Measurements from ENCODE around the gene HMGB1.
A peak's percentile ranks its signal among the peaks of the same experiment; 100 is the strongest.

The HMGB1 gene

DNA sequence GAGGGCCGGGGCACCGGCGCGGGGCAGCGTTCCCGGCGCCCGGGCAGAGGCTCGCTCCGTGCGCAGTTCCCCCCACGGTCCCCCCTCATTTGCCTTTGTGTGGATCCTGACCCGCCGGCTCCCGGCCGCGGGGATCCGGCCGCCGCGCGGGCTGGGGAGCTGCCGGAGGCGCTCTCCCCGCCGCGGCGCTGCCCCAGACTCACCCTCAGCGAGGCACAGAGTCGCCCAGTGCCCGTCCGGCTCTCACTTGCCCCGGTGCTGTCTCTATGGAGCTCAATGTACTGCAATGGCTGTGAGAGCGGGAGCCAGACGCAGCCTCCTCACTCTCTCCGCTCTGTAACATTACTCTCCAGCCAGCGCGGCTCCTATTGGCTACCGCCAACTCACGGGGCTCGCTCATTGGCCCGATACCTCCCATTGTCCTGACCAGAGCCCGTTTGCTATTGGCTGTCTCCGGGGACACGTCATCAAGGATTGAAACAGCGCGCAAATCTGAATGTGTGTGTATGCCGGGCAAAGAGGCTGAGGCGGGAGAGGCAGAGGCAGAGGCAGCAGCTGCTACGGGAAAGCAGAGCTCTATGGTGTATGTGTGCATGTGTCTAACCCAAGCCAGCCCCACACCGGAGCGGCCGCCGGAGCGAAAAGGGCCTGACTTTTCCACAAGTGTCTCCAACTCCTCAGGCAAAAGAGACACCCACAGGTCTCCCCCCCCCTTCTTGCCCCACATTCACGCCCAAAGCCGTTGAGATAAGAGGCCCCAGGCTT is at the start of gene HMGB1:
HMGB1 (minus strand) TSS at position 344 of the 765 bp plus-strand sequence. CDS start 2,256 bp downstream, outside the sequence.
- DNase-seq (ENCODE audit: low read depth), result peak; percentile 89

- no peak for DNase-seq (ENCODE audit: low read depth)
These were observed 45.2 kb upstream of the HMGB1 start for GRCh38 chr13:30510811-30511371.

DNA sequence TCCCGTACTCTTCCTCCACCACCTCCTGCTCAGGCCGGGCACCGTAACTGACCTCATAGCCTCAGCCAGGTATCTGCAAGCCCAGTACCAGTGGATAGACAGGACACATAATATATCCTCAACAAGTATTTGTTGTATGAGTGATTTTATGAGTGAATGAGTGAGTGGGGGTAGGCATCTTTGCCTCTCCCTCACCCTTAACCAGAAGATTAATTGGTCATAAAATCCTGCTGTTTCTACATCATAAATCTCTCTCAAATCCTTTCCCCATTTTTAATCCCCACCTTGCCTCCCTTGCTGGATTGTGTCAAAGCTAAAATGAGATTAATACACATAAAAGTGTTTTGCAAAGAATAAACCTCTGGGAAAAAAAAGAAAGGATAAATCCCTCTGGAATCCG is 44.4 kb upstream of the HMGB1 start:
- no peak for DNase-seq (ENCODE audit: low read depth)

DNA sequence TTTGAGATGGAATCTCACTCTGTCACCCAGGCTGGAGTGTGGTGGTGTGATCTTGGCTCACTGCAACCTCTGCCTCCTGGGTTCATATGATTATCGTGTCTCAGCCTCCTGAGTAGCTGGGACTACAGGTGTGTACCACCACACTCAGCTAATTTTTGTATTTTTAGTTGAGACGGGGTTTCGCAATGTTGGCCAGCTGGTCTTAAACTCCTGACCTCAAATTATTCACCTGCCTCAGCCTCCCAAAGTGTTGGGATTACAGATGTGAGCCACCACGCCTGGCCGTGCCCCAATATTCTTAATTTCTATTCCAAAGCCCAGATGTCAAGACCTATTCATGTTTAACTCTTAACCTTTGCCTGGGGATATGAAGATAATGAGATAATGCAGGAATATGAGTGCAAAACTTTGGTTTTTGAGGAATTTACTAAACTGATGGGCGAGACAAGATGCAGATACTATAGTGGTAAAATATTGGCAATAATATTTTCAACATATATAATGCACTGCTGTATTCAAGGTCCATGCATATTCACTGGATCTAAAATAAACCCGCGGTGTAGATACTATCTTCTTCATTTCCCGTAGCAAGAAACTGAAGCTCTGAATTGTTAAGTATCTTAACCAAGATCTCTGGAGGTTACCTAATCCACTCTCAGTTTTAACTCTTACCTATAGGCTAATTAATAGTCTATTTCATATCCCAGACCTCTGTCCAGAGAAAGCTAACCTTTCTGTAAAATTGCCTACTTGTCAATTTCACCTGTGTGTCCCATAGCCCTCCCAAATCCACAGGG is 43.7 kb upstream of the HMGB1 start:
- DNase-seq (ENCODE audit: low read depth), result no peak

GRCh38 chr13:30504081-30504480 is 38.3 kb upstream of the HMGB1 start:
- no peak for DNase-seq (ENCODE audit: low read depth)

- DNase-seq (ENCODE audit: low read depth), result no peak
These were observed 36.5 kb upstream of the HMGB1 start for GRCh38 chr13:30502237-30502636.

DNA sequence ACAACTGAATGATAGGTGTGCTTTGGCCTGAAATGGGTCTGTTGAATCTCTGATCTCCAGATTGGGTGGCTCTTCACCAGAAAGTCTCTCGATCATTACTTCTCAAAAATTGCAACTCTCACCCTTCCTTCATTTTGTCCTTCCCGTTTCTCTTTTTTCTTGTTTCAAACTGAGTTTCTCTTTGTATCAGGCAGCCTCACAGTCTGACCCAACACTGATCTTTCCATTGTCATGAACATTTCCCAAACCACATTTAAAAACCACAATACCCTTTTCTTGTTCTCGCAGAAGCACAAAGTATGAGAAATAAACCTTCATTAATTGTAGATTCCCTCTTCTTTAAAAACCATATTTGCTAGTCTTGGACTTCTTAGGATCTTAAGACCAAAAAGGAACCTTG is 33.6 kb upstream of the HMGB1 start:
- DNase-seq (ENCODE audit: low read depth), result no peak

- no peak for DNase-seq (ENCODE audit: low read depth)
These were observed 30.4 kb upstream of the HMGB1 start for GRCh38 chr13:30496147-30496546.

GRCh38 chr13:30495746-30496145 is 30.0 kb upstream of the HMGB1 start:
- no peak for DNase-seq (ENCODE audit: low read depth)

DNA sequence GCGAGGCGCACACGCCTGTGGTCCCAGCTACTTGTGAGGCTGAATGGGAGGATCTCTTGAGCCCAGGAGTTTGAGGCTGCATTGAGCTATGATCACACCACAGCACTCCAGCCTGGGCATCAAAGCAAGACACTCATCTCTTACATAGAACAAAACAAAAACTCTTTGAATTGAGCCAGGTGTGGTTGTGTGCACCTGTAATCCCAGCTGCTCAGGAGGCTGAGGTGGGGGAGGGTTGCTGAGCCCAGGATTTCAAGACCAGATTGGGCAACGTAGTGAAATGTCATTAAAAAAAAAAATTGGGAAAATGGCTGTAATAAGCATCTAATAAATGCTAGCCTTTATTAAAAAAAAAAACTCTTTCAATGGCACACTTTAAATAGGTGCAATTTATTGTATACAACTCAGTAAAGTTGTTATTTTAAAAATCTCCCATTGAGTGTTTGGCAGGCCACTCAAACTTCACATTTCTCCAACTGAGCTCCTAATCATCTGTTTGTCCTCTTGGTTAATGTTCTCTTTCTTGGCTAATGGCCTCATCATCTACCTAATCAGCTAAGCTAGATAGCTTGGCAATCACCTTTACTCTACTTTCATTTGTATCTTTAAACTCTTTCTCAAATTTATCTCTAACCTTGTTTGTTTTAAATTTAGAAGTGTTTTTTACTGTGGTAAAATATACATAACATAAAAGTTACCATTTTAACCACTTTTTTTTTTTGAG is 28.1 kb upstream of the HMGB1 start:
- DNase-seq (ENCODE audit: low read depth), result no peak

- DNase-seq (ENCODE audit: low read depth), result no peak
These were observed 21.3 kb upstream of the HMGB1 start for GRCh38 chr13:30487075-30487470.

- DNase-seq (ENCODE audit: low read depth), result no peak
These were observed 20.7 kb upstream of the HMGB1 start for GRCh38 chr13:30486230-30487074.

GRCh38 chr13:30481241-30481760 is 15.6 kb upstream of the HMGB1 start:
- no peak for DNase-seq (ENCODE audit: low read depth)

DNA sequence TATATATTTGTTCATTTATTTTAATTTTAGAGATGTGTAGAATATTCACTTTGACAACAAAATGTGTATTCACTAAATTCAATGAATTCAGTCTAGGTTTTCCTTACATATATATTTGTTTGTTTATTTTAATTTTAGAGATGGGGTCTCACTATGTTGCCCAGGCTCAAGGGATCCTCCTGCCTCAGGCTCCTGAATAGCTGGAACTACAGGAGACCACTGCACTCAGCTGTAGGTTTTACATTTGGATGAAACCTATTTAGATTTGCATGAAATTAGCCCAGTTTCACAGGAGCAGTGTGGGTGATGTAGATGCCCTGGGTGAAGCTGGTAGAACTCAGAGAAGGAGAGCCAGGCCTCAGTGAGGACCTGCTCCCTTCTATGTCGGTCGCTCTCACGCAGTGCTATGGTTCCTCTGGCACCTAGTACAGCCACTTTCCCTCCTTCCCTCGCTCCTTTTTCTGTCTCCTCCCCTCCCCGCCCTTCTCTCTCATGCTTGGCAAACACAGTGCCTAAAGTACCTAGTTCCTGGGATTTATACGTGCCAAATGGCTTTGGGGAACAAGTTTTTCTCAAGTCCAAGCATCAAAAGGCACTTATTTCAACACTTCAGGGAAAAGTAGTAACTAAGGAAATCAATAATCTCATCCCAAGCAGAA is 14.7 kb upstream of the HMGB1 start:
- DNase-seq (ENCODE audit: low read depth), result no peak

DNA sequence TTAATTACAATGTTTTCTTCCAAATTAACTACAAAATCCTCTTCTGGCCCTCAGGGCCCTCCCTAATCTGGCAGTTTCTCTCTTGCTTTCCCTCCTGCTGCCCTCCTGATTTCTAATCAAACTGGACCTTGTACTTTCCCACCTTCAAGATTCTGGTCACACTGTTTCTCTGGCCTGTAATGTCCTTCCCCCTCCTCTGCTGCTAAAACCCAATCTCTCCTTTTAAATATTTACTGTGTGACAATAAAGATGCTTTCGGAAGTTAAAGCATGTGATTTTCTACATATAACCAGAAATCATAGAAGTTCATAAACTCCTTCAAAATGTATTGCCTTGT is 14.1 kb upstream of the HMGB1 start:
- no peak for DNase-seq (ENCODE audit: low read depth)

GRCh38 chr13:30479154-30479882 is 13.6 kb upstream of the HMGB1 start:
- DNase-seq (ENCODE audit: low read depth), result no peak

DNA sequence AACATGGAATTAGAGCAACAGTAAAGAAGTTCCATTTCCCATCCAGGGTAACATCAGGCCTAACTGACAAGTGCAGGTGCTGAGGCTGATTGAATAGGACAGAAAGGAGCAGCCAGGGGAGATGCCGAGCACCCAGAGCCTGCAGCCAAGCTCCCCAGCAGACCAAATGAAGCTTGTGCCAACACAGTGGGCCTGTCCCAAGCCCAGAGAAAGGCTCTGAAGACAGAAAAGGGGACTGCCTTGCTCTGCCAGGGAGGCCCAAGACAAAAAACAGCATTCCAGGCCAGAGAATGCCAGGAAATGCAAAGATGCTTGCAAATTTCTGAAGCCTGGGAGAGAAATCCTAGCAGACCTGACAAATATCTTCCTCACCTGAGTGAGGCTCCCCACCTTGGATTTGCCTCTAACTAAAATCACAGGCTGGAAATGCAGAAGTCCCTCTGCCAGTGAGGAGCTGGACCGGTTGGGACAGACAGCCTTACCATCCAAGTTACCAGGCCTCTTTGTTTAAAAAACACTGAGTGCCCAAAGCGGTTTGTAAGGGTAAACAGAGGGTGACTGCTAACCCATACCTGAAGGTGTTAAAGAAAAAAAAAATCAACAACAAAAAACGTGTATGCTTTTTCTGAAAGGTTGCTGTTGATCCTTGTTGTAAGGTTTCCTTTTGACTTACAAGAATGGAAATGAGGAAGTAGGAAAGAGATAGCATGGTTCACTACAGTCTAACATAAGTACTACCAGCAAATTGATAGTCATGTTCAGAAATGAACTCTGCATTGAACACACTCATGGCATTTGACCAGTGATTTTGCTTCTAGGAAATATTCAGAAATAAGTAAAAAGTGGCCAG is 11.8 kb upstream of the HMGB1 start:
- no peak for DNase-seq (ENCODE audit: low read depth)

- DNase-seq (ENCODE audit: low read depth), result no peak
These were observed 7.9 kb upstream of the HMGB1 start for GRCh38 chr13:30473675-30474074.

DNA sequence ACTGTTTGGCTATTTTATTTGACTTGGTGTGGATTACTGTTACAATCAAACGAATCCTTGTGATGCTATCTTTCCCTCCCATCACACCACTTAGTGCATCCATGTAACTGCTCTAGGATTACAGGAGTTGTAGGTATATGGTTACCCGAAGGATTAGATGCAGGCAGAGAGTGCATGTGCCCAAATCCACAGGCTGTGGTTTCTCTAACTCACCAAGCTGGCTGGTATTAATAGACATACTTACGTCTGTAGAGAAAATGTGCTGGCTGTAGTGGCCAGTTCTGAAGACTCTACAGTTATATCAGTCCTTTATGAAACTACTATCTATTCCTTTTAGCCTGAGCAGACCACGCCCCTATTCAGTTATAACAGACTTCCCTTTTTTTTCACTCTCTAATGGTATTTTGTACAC is 1.1 kb upstream of the HMGB1 start:
- no peak for DNase-seq (ENCODE audit: low read depth)

All from stimulated activated CD8-positive, alpha-beta memory T cell treated with anti-CD3 and anti-CD28 coated beads, Interleukin-7, amount 100 ng/mL, for 24 hours (primary cell).